ENCODE measurements around the gene MTMR4. TPM values are rescaled to one million over a fixed set of nuclear protein-coding genes. Genes with fewer than 3 reads are reported as not detected.

MTMR4 gene
- total and polyA plus RNA-seq, 4 donors = 17.2 to 70.1 (median 29.9) TPM

GRCh38 chr17:58531661-58532554 is 17.5 kb upstream of the MTMR4 start:
- no peaks in the 10 kb centered on the region for H3K9me3 ChIP-seq (ENCODE audit: control insufficient read depth in 4 of 4, low read length in 3 of 4)
- H3K9ac ChIP-seq (ENCODE audit: low read depth in 1 of 2, low read length in 2 of 2) = no peak overlapping the region
- peak; percentile 60 for DNase-seq (ENCODE audit: low spot score)
- peak overlapping the region in 2 of 3 donors; percentile 54 to 60 for H3K4me3 ChIP-seq (ENCODE audit: low read depth in 1 of 3, low read length in 3 of 3)
- H3K27ac ChIP-seq (ENCODE audit: low read depth in 1 of 2, low read length in 2 of 2) = peak overlapping the region; percentile 50 to 61
- H3K27me3 ChIP-seq (ENCODE audit: control insufficient read depth in 4 of 4, insufficient read depth in 4 of 4, low read length in 3 of 4) = no peaks in the 10 kb centered on the region
- TF ChIP-seq YY1 (IDR thresholded peaks at IDR 0.05) (no peak), HNF4A (conservative IDR thresholded peaks at IDR 0.05) (no peak), JUND (IDR thresholded peaks at IDR 0.05) (no peak), FOXA2 (IDR thresholded peaks at IDR 0.05) (no peak), EGR1 (IDR thresholded peaks at IDR 0.05; ENCODE audit: low read depth in 2 of 2) (no peak), NR2F2 (IDR thresholded peaks at IDR 0.05) (no peak), TAF1 (conservative IDR thresholded peaks at IDR 0.05) (no peak), ZBTB33 (IDR thresholded peaks at IDR 0.05) (no peak), CTCF (IDR thresholded peaks at IDR 0.05; ENCODE audit: low read depth, low read length, missing input control) (no peak), MAX (IDR thresholded peaks at IDR 0.05) (no peak), SP1 (IDR thresholded peaks at IDR 0.05) (no peak), GABPA (IDR thresholded peaks at IDR 0.05 in 1 of 2, conservative IDR thresholded peaks at IDR 0.05 in 1 of 2) (no peak), FOXA1 (IDR thresholded peaks at IDR 0.05) (no peak), ATF3 (IDR thresholded peaks at IDR 0.05) (no peak), REST (IDR thresholded peaks at IDR 0.05) (no peak), RXRA (IDR thresholded peaks at IDR 0.05) (no peak), RAD21 (IDR thresholded peaks at IDR 0.05) (no peak)
- H3K4me1 ChIP-seq (ENCODE audit: control insufficient read depth in 4 of 4, insufficient read depth in 4 of 4, low read length in 3 of 4) = peaks cover 11 to 27% (median 18%) of the 10 kb centered on the region in 4 donors
- WGBS = 4% methylated on average over 82 of the region's 82 CpGs
- H3K36me3 ChIP-seq (ENCODE audit: control insufficient read depth in 4 of 4, insufficient read depth in 3 of 4, low read depth in 1 of 4, low read length in 3 of 4) = no peaks in the 10 kb centered on the region
